HG03025 (cell line): Measurements from ENCODE around the gene DYNC2H1.

Source experiments
- ATAC-seq: cut with Tn5 transposase; IDR thresholded peaks from one replicate; pipeline ENCODE4 v1.9.1; 2021; ENCODE audit warnings: mild to moderate bottlenecking, moderate library complexity; ENCODE audit not compliant: unreplicated experiment, low FRiP score

DYNC2H1 gene

GRCh38 chr11:103448966-103449365, 339.7 kb downstream of the DYNC2H1 start:
- no peak for ATAC-seq

GRCh38 chr11:103450241-103450640, 341.0 kb downstream of the DYNC2H1 start:
- ATAC-seq, result no peak

GRCh38 chr11:103453126-103453525, 343.9 kb downstream of the DYNC2H1 start:
- no peak for ATAC-seq

DNA sequence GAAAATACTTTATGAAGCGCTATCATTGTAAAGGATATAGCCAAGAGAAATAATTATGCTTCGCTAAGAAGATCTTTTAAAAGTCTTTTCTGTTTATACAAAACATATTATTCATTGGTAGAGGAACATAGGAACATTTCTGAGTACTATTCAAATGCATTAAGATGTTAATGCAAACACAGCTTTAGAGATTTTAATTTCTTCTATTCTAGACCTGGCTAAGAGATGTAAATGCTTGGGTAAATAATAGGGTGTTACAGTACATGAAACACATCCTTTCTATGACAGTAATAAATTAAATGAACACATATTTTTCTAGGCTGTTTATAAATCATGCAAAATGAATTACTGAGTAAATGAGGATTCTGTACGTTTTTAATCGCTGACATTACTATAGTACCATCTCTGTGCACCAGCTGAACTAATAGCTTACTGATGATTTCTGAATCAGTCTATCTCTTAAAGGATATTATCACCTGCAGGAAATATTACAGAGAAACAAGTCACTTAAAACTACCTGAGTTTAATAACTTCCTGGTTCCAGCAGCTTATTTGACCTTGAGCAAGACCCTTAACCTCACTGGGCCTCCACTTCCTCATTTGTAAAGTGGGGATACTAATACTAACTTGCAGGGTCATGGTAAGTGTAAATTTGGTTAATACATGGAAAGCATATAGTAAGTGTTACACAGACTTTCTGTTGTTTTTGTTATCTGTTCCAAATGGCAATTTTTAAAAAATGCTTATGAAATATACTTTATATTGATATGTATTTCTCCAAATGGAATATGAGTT, 344.9 kb downstream of the DYNC2H1 start:
- ATAC-seq, result no peak

DNA sequence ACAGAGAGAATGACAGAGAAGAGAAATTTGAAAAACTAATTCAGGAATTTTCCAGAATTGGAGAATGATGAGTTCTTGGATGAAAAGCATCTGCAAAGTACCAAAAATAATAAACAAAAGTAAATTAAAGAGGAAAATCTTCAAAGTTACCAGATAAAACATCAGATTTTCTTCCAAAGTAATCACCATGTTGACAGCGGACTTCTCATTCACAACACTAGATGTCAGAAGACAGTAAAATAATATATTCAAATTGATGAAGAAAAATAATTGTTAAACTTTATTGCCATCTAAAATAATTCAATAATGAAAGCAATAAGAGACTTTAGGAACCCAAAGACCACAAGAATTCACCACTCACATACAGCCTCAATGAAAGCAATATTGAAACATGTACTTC, 355.2 kb downstream of the DYNC2H1 start:
- no peak for ATAC-seq

- ATAC-seq, result no peak
Measured at GRCh38 chr11:103465555-103466140, 356.4 kb downstream of the DYNC2H1 start.

DNA sequence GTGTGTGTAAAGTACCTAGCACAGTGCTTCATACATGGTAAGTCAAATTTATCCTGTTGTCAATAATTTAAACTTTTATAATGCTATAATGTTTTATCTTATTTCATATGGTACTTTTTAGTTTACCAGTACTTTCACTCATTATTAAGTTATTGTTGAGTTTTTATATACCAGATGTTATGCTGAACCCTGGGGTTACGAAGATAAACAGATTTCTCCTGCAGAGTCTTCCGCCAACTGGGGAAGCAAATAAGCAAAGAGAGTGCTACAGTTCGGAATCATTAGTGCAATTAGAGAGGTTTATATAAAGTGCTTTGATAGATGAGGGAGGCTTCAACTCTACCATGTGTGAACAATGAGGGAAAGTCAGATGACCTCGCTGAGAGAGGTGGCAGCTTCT, 362.3 kb downstream of the DYNC2H1 start:
- no peak for ATAC-seq

DNA sequence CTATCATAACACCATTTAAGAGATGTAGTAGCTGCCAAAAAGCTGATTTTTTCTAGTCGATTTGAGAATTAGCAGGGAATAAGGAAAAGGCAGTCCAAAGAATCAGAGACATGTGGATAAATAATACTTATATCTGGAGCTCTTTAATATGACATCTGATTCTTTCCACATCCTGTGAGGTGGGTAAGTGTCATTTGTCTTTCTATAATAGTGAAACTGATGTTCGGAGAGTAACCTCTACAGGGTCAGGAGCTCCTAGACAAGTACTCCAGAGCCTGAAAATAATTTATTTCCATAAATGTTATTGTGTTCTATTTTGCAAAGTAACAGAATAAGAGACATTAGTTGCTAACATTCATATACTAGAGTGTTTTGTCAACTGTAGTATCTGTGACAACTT, 367.6 kb downstream of the DYNC2H1 start:
- ATAC-seq, result no peak

DNA sequence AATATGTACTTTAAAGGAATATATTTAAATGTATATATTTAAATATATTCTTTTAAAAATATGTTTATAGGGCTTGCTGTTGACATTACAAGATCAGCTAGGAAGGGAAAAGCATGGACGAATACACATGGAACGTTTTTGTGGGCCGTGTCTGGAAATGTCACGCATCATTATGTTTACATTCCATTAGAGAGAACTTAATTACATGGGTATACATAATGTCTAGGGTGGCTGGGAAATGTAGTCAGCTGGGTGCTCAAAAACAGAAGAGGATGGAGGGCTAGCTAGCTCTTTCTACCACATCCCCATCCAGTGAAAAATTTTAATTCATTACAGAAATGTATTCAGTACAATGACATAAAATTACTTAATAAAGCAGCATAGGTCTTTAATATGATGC, 371.2 kb downstream of the DYNC2H1 start:
- no peak for ATAC-seq

DNA sequence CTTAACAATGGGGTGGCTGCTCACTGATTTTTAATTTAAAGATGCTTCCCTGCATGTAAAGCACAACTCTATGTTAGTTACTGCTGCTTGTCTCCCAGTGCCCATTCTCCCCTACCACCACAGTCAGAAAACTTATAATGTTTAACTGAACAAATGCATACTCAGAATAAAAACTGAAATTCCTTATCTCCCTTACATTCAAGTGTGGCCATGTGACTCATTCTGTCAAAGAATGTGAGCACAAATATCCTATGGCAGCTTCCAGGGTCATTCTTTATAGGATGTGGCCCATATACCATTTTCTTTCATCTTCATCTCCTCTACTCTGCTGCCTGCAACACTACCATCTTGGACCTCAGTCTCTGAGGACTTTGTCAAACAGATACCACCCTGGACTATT, 374.8 kb downstream of the DYNC2H1 start:
- no peak for ATAC-seq

DNA sequence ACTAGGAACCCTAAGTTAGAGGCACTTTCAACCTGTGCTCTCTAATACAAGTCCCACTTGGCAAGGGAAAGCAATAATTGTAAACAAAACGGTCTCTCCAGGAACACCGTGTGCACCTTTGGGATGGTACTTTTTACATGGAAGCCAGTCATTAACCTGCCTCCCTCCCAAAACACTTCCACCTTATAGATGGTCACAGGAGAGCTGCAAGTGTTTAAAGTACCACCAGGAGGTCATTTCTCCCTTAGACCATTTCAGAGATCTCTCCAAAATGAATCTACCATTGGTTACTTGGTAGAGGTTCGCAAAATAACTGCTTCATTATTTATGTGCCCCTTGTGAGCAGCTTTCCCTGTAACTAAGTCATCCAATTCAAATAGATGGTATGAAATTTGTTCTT, 375.3 kb downstream of the DYNC2H1 start:
- no peak for ATAC-seq

- no peak for ATAC-seq
Measured at GRCh38 chr11:103486604-103487003, 377.4 kb downstream of the DYNC2H1 start.

GRCh38 chr11:103487113-103487512, 377.9 kb downstream of the DYNC2H1 start:
- no peak for ATAC-seq

DNA sequence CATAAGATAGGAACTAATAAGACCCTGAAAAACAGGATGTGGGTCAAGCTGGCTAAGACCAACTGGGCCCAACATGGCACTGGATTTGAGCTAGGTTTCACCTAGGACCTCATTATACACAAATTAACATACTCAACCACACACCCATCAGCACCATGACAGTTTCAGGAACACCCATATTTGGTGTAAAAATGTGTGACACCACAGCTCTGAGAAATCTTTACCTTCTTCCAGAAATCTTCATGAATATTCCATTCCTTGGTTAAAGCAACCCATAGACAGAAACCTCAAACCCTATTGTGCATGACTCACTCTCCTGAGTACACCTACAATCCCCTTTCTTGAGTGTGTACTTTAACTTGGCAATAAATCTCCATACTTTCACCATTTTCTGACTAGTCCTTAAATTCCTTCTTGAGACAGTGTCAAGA, 378.8 kb downstream of the DYNC2H1 start:
- no peak for ATAC-seq

- no peak for ATAC-seq
Measured at GRCh38 chr11:103488579-103488978, 379.4 kb downstream of the DYNC2H1 start.

DNA sequence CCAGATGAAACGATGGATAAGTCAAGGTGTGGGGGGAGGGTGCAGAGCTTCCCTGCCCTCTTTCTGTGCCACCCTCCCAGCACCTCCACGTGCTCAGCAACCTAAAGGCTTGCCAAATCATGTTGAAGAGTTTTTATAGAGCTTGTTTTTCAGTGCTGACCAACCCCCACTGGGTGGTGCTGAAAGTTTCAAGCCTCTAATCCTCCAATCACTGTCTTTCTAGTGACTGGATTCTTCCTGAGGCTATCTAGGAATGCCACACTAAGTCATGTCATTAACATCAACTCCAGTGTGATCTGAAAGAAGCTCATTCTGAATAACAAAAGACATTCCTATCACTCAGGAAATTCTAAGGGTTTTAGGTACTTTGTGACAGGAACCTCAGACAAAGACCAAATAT, 382.6 kb downstream of the DYNC2H1 start:
- ATAC-seq, result no peak

- no peak for ATAC-seq
Measured at GRCh38 chr11:103494491-103494890, 385.3 kb downstream of the DYNC2H1 start.

- ATAC-seq, result no peak
Measured at GRCh38 chr11:103497268-103497667, 388.0 kb downstream of the DYNC2H1 start.

- ATAC-seq, result no peak
Measured at GRCh38 chr11:103499710-103500340, 390.6 kb downstream of the DYNC2H1 start.

- ATAC-seq, result no peak
Measured at GRCh38 chr11:103515283-103515682, 406.1 kb downstream of the DYNC2H1 start.

DNA sequence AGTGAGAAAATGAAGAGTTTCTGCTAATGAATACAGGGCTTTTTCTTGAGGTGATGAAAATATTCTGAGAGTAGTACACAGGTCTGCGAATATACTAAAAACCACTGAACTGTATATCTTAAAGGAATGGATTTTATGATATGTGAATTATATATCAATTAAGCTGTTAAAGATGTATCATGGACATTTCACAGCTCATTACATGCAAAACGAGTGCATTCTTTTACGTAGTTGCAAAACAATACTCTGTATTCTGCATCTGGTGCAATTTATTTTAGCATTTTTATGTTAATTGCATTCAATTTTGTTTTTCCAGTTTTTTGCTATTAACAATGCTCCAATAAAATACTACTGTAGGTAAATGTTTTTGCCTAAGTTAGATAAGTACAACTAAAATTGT, 411.6 kb downstream of the DYNC2H1 start:
- ATAC-seq, result no peak

- ATAC-seq, result no peak
Measured at GRCh38 chr11:103525069-103525468, 415.8 kb downstream of the DYNC2H1 start.
